ENCODE data around the gene SEC14L5. TPM values are rescaled to one million over a fixed set of nuclear protein-coding genes. Genes with fewer than 3 reads are reported as not detected.

SEC14L5 gene
- total RNA-seq, 2 donors from 2014 or later = 0.22 to 0.33 TPM

GRCh38 chr16:4935241-4935855 is 22.8 kb upstream of the SEC14L5 start:
- H3K4me3 ChIP-seq (ENCODE audit: low read length) = peak overlapping the region; percentile 87
- DNase-seq = peak; percentile 47
- peaks cover 2% of the 10 kb centered on the region for H3K4me1 Mint-ChIP-seq

DNA sequence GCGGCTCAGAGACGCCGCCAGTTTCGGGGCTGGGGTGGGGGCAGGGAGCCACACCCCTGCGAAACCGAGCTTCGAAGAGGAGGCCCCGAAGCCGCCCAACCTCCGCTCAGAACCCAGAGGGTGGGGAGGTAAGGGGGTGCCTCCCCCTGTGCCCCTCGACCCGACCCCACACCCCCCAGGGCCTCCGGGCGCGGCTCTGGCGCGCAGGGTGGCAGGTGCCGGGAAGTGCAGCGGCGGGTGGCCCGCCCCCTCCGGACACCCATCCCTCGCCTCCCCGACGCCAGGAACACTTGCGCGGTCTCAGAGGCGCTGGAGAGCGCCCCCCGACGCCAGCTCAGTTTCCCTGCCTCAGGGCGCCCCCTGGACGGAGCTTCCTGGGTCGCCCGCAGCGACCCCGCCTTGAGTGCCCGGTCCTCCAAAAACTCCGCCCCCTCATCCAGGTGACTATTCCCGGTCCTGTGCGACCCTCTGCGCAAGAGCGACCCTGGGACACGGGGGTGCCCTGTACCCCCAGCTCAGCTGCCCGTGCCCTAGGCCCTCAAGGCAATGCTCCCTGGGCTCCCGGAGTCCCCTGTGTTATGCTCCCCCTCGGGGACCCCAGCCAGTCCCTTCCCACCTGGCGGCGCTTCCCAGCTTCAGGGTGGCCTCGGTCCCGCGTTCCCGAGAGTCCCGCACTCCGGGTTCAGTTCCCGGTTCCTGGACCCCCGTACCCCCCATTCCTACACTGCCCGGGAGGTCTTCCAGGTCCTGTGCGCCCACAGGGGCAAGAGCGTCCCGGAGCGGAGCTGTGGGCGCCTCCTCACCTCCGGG is 21.7 kb upstream of the SEC14L5 start:
- Histone ChIP-seq H3K9me3 (ENCODE audit: control insufficient read depth, low read length) (no peaks in the 10 kb centered on the region), H3K27me3 (ENCODE audit: control insufficient read depth, insufficient read depth, low read length, poor library complexity, severe bottlenecking) (no peaks in the 10 kb centered on the region), H3K4me1 (ENCODE audit: control insufficient read depth, insufficient read depth, low read length) (no peaks in the 10 kb centered on the region), H3K9ac (ENCODE audit: extremely low read depth, low read length, poor library complexity, severe bottlenecking) (peak overlapping the region; percentile 30), H3K36me3 (ENCODE audit: control insufficient read depth, insufficient read depth, low read length) (no peaks in the 10 kb centered on the region), H3K27ac (ENCODE audit: low read depth, low read length) (no peak overlapping the region), H3K4me3 (ENCODE audit: low read length) (peak overlapping the region; percentile 87)
- TF ChIP-seq CTCF (conservative IDR thresholded peaks at IDR 0.05) = peak; percentile 70
- peak; percentile 85 for DNase-seq
- H3K27ac Mint-ChIP-seq = peak overlapping the region; percentile 68
- H3K36me3 Mint-ChIP-seq (ENCODE audit: low read depth) = no peaks in the 10 kb centered on the region
- H3K9me3 Mint-ChIP-seq = no peaks in the 10 kb centered on the region
- 0 to 4% methylated on average over 14 to 62 of the region's 64 CpGs for WGBS, 2 experiments (ENCODE audit: insufficient coverage in 1 of 2, insufficient read length in 1 of 2)
- no peaks in the 10 kb centered on the region for H3K27me3 Mint-ChIP-seq (ENCODE audit: insufficient read depth)
- H3K4me3 Mint-ChIP-seq = peak overlapping the region; percentile 85
- H3K4me1 Mint-ChIP-seq = peaks cover 7% of the 10 kb centered on the region

More at GRCh38 chr16:4935241-4935855, 22.8 kb upstream of the SEC14L5 start:
- no peak for TF ChIP-seq CTCF (conservative IDR thresholded peaks at IDR 0.05)
- H3K27me3 Mint-ChIP-seq (ENCODE audit: insufficient read depth) = no peaks in the 10 kb centered on the region
- no peaks in the 10 kb centered on the region for H3K9me3 Mint-ChIP-seq
- Histone ChIP-seq H3K9me3 (ENCODE audit: control insufficient read depth, low read length) (no peaks in the 10 kb centered on the region), H3K27me3 (ENCODE audit: control insufficient read depth, insufficient read depth, low read length, poor library complexity, severe bottlenecking) (no peaks in the 10 kb centered on the region), H3K9ac (ENCODE audit: extremely low read depth, low read length, poor library complexity, severe bottlenecking) (no peak overlapping the region), H3K4me1 (ENCODE audit: control insufficient read depth, insufficient read depth, low read length) (no peaks in the 10 kb centered on the region), H3K36me3 (ENCODE audit: control insufficient read depth, insufficient read depth, low read length) (no peaks in the 10 kb centered on the region), H3K27ac (ENCODE audit: low read depth, low read length) (no peak overlapping the region)
- no peak overlapping the region for H3K27ac Mint-ChIP-seq
- peak overlapping the region; percentile 85 for H3K4me3 Mint-ChIP-seq
- WGBS, 2 experiments (ENCODE audit: insufficient coverage in 1 of 2, insufficient read length in 1 of 2) = 93% methylated on average over 9 to 18 of the region's 19 CpGs
- peaks cover 6% of the 10 kb centered on the region for H3K36me3 Mint-ChIP-seq (ENCODE audit: low read depth)

DNA sequence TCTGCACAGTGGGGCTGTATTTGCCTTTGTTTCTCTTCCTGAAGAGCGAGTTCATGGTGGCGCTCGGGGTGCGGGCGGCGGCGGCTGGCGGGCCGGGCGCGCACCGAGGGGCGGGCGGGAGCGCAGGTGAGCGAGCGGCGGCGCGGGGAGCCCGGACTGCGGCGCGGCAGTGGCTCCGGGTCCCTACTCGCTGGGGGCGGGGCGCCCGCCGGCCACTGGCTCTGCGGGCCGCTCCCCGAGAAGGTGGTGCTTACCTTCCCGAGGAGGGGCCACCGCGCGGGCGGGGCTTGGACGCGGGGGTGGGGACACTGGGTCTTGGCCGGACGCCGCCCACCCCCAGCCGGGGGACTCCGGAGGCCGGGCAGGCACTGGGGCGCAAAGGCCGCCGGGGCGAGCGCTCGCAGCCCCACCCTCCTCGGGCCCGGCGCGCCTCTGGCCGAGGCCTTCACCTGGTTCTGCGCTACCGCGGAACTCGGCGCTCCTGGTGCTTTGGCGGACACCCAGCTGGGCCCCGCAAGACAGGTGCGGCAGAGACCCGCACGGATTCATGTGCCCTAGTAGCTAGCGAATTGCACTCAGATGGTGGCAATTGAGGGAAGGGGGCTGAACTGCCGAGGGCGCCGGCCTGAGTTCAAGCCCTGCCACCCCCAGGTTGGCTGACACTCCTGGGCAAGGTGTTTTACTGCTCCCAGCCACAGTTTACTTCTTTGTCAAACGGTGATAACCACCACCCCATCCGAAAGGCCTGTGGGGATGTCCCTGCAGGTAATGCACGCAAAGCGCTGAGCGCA is 20.9 kb upstream of the SEC14L5 start, which contains the start of gene PPL:
TSS of gene PPL (minus strand) at position 158 of the 791 bp plus-strand sequence. CDS start at position 55, 103 bp downstream.
- H3K36me3 Mint-ChIP-seq (ENCODE audit: low read depth) = no peaks in the 10 kb centered on the region
- peak within 1 kb of the TSS; percentile 85 for H3K4me3 Mint-ChIP-seq
- no peaks in the 10 kb centered on the region for H3K27me3 Mint-ChIP-seq (ENCODE audit: insufficient read depth)
- WGBS, 2 experiments (ENCODE audit: insufficient coverage in 1 of 2, insufficient read length in 1 of 2) = 11 to 28% methylated on average over 32 to 76 of the region's 76 CpGs
- no peaks in the 10 kb centered on the region for H3K36me3 ChIP-seq (ENCODE audit: control insufficient read depth, insufficient read depth, low read length)
- H3K27ac Mint-ChIP-seq = peak within 1 kb of the TSS; percentile 68
- peak; percentile 98 for DNase-seq
- H3K4me3 ChIP-seq (ENCODE audit: low read length) = peak within 1 kb of the TSS; percentile 87
- no peak for TF ChIP-seq CTCF (conservative IDR thresholded peaks at IDR 0.05)
- no peaks in the 10 kb centered on the region for H3K27me3 ChIP-seq (ENCODE audit: control insufficient read depth, insufficient read depth, low read length, poor library complexity, severe bottlenecking)
- H3K27ac ChIP-seq (ENCODE audit: low read depth, low read length) = no peak within 1 kb of the TSS
- H3K9me3 ChIP-seq (ENCODE audit: control insufficient read depth, low read length) = no peaks in the 10 kb centered on the region
- H3K9ac ChIP-seq (ENCODE audit: extremely low read depth, low read length, poor library complexity, severe bottlenecking) = peak within 1 kb of the TSS; percentile 30
- H3K9me3 Mint-ChIP-seq = no peaks in the 10 kb centered on the region
- peaks cover 7% of the 10 kb centered on the region for H3K4me1 Mint-ChIP-seq
- H3K4me1 ChIP-seq (ENCODE audit: control insufficient read depth, insufficient read depth, low read length) = no peaks in the 10 kb centered on the region
